ENCODE data around the gene IGSF5.

The IGSF5 gene

DNA sequence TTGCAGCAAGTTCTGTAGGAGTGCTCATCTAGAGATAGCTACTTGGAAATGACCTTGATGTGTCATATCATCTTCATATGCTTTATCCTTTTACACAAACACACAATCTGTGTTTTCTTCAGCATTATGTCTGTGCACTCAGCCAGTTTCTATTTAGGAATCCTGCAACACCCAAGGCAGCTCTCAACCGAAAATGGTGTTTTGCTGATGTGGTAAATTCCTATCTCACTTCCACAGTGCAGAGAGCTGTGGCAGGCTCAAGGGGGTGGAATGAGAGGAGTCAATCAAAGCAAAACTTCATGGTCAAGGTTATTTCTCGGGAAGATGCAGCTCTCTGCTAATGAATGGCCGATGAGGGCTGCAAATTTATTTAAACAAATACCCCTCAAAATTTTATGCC, 59.3 kb downstream of the IGSF5 start:
- DNase-seq (ENCODE audit: low read depth, low spot score): no peak
- TF ChIP-seq, protein P1, sequence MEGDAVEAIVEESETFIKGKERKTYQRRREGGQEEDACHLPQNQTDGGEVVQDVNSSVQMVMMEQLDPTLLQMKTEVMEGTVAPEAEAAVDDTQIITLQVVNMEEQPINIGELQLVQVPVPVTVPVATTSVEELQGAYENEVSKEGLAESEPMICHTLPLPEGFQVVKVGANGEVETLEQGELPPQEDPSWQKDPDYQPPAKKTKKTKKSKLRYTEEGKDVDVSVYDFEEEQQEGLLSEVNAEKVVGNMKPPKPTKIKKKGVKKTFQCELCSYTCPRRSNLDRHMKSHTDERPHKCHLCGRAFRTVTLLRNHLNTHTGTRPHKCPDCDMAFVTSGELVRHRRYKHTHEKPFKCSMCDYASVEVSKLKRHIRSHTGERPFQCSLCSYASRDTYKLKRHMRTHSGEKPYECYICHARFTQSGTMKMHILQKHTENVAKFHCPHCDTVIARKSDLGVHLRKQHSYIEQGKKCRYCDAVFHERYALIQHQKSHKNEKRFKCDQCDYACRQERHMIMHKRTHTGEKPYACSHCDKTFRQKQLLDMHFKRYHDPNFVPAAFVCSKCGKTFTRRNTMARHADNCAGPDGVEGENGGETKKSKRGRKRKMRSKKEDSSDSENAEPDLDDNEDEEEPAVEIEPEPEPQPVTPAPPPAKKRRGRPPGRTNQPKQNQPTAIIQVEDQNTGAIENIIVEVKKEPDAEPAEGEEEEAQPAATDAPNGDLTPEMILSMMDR (IDR thresholded peaks at IDR 0.05; ENCODE audit: low read depth, low read length): no peak
- in situ Hi-C loops (cut with HindIII; ENCODE audit: low sequenced_read_pairs): no loop called here
- no peak overlapping the region for H3K4me3 ChIP-seq (ENCODE audit: low read depth, low read length)

DNA sequence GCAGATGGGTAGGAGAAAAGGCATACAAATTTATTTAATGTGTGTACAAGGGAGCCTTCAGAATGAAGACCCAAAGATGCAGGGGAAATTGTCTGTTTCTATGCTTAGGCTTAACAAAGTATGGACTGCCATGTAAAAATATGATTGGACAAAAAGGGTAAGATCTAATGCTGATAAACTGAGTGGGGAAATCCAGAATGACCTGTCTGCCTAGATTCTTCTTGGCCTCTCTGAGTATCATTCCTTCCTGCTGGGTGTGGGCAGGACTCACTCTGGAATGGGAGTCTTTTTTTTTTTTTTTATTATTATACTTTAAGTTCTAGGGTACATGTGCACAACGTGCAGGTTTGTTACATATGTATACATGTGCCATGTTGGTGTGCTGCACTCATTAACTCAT, 61.0 kb downstream of the IGSF5 start:
- no peak overlapping the region for H3K4me3 ChIP-seq (ENCODE audit: low read depth, low read length)
- DNase-seq (ENCODE audit: low read depth, low spot score): no peak
- TF ChIP-seq, protein P1 (IDR thresholded peaks at IDR 0.05; ENCODE audit: low read depth, low read length): no peak
- in situ Hi-C loops (cut with HindIII; ENCODE audit: low sequenced_read_pairs): no loop called here

DNA sequence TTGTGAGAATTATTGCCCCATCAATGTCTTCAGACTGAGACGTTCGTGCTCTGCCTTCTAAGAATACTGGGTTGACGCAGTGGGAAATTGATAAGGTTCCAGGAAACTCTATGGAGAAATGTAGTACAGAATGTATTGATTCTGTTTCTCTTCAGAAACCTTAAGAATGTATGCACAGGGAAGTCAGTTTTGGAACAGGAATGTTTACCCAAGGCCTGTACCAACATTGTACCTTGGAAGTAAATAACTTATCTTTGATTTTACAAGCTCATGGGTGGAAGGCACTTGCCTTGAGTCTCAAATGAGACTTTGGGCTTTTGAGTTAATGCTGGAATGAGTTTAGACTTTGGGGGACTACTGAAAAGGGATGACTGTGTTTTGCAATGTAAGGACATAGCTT, 62.8 kb downstream of the IGSF5 start:
- in situ Hi-C loops (cut with HindIII; ENCODE audit: low sequenced_read_pairs): no loop called here
- TF ChIP-seq, protein P1 (IDR thresholded peaks at IDR 0.05; ENCODE audit: low read depth, low read length): no peak
- H3K4me3 ChIP-seq (ENCODE audit: low read depth, low read length): no peak overlapping the region
- DNase-seq (ENCODE audit: low read depth, low spot score): no peak

DNA sequence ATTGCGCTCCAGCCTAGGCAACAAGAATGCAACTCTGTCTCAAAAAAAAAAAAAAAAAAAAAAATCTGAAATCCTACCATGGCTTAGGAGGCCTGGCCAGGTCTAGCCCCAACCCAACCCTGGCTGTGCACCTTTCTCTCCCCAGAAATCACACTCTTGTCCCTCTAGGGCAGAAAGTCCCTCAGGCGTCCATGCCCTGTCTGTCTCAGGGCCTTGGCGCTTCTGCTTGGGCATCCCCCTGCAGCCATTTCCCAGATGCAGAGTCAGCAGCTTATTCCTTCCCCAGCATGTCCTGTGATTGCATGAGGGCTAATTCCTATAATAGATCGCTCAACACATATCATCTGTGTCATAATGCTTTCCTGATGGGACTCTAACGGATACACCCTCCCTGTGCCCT, 65.0 kb downstream of the IGSF5 start:
- no peak overlapping the region for H3K4me3 ChIP-seq (ENCODE audit: low read depth, low read length)
- TF ChIP-seq, protein P1 (IDR thresholded peaks at IDR 0.05; ENCODE audit: low read depth, low read length): no peak
- in situ Hi-C loops (cut with HindIII; ENCODE audit: low sequenced_read_pairs): no loop called here
- no peak for DNase-seq (ENCODE audit: low read depth, low spot score)

DNA sequence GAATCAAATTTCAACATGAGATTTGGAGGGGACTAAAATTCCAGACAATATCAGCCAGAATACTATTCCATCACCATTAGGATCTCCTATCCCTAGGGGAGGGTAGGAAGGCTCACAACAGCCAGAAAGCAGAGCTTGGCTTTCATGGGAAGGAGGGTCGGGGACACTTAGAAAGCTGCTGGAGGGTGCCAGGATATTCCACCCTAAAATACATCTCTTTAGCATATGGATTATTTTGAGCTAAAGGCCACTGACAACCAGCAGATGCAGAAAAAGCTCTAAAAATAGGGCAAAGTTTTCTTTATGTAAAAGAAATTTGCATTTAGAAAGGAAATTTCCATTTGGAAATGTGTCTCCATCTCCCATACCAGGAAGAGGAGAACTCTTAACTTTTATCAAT, 68.0 kb downstream of the IGSF5 start:
- no peak for DNase-seq (ENCODE audit: low read depth, low spot score)
- no peak overlapping the region for H3K4me3 ChIP-seq (ENCODE audit: low read depth, low read length)
- TF ChIP-seq, protein P1 (IDR thresholded peaks at IDR 0.05; ENCODE audit: low read depth, low read length): no peak
- in situ Hi-C loops (cut with HindIII; ENCODE audit: low sequenced_read_pairs): no loop called here

DNA sequence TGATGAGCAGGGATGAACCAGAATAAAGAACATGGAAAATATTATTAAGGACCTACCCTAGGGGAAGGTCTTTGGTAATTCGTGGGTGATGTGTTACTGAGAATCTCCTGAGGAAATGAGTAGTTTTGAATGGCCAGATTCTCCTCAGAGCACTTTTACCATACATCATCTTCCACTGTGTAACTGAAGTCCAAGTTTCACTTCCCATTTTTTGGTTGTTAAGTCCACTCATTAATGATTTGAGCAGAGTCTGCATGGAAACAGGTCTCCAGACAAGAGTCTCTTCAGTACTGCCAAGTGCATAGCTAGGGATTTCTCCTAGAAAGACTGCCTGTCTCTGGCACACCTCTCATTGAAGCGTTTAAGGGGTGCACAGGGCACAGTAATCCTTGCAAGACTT, 73.6 kb downstream of the IGSF5 start:
- TF ChIP-seq, protein P1 (IDR thresholded peaks at IDR 0.05; ENCODE audit: low read depth, low read length): no peak

DNA sequence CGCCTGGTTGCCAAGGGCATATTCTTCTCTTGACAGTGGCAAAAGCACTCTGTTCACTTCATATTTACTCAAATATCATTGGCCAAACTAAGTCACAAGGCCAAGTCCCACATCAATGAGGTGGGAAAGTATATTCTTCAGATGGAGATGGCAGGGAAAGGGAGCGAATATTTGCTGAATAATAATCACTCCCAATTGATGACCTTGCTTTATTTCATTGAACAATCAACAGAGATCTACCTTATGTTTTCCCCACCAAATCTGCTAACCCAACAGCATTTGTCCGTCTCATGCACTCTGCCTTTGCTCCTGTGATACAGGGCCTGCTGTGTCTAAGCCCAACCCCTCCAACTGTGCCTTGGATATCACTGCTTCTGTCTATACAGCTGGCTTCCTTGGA, 77.1 kb downstream of the IGSF5 start:
- H3K4me3 ChIP-seq (ENCODE audit: low read depth, low read length): no peak overlapping the region
- DNase-seq (ENCODE audit: low read depth, low spot score): no peak
- in situ Hi-C loops (cut with HindIII; ENCODE audit: low sequenced_read_pairs): no loop called here

More for the DNA sequence above, 73.6 kb downstream of the IGSF5 start:
- in situ Hi-C loops (cut with HindIII; ENCODE audit: low sequenced_read_pairs): no loop called here
- no peak overlapping the region for H3K4me3 ChIP-seq (ENCODE audit: low read depth, low read length)
- no peak for DNase-seq (ENCODE audit: low read depth, low spot score)

More for the DNA sequence above, 77.1 kb downstream of the IGSF5 start:
- TF ChIP-seq, protein P1 (IDR thresholded peaks at IDR 0.05; ENCODE audit: low read depth, low read length): no peak
